Astrocyte (in vitro differentiated cells and primary cell): Measurements from ENCODE around the gene UBE2D2. TPM values are rescaled to one million over a fixed set of nuclear protein-coding genes. Genes with fewer than 3 reads are reported as not detected.

ENCODE experiments used
- DNase-seq: peaks from one replicate; pipeline ENCODE4 v3.0.0-alpha.2; 2010; ENCODE audit warnings: low read depth
- FAIRE-seq: peaks from 2 replicates; lab custom pipeline; 2011; peaks lifted over from hg19 to GRCh38; lab: Jason Lieb, UNC
- H2AFZ ChIP-seq: 2 replicates; pipeline ENCODE4 v1.6.0; 2012; ENCODE audit warnings: low read depth, low read length, inconsistent platforms
- H3K27ac ChIP-seq: 2 replicates; pipeline ENCODE4 v1.5.1; 2011; ENCODE audit warnings: low read depth, low read length, inconsistent platforms
- H3K27me3 ChIP-seq: 2 replicates; pipeline ENCODE4 v1.6.0; 2011; ENCODE audit warnings: low read length, inconsistent platforms; ENCODE audit not compliant: insufficient read depth
- H3K36me3 ChIP-seq: 2 replicates; pipeline ENCODE4 v1.5.1; 2011; ENCODE audit warnings: low read length, inconsistent platforms; ENCODE audit not compliant: insufficient read depth
- H3K4me1 ChIP-seq: 2 replicates; pipeline ENCODE4 v1.5.1; 2011; ENCODE audit warnings: low read length, inconsistent platforms; ENCODE audit not compliant: insufficient read depth
- H3K4me2 ChIP-seq: 2 replicates; pipeline ENCODE4 v1.6.0; 2012; ENCODE audit warnings: low read length, inconsistent platforms
- H3K4me3 ChIP-seq: 2 replicates; pipeline ENCODE4 v1.5.1; 2011; ENCODE audit warnings: low read depth, mild to moderate bottlenecking, low read length, inconsistent platforms; ENCODE audit not compliant: insufficient read depth
- H3K79me2 ChIP-seq: 2 replicates; pipeline ENCODE4 v1.6.0; 2012; ENCODE audit warnings: mild to moderate bottlenecking, low read length, inconsistent platforms; ENCODE audit not compliant: insufficient read depth
- H3K9ac ChIP-seq: 2 replicates; pipeline ENCODE4 v1.6.0; 2012; ENCODE audit warnings: mild to moderate bottlenecking, low read length, inconsistent platforms
- H3K9me3 ChIP-seq: 2 replicates; pipeline ENCODE4 v1.5.1; 2012; ENCODE audit warnings: low read depth, mild to moderate bottlenecking, low read length, inconsistent platforms; ENCODE audit not compliant: insufficient read depth
- H4K20me1 ChIP-seq: 2 replicates; pipeline ENCODE4 v1.6.0; 2012; ENCODE audit warnings: low read length, inconsistent platforms; ENCODE audit not compliant: insufficient read depth
- H3K27ac Mint-ChIP-seq: one replicate; pipeline ENCODE4 v1.8.0; 2021; ENCODE audit warnings: mild to moderate bottlenecking, mixed read lengths; ENCODE audit not compliant: unreplicated experiment
- H3K27me3 Mint-ChIP-seq: one replicate; pipeline ENCODE4 v1.8.0; 2021; ENCODE audit warnings: low read depth, mixed read lengths; ENCODE audit not compliant: unreplicated experiment
- H3K36me3 Mint-ChIP-seq: one replicate; pipeline ENCODE4 v1.8.0; 2021; ENCODE audit warnings: low read depth, mixed read lengths; ENCODE audit not compliant: unreplicated experiment
- H3K4me1 Mint-ChIP-seq: one replicate; pipeline ENCODE4 v1.8.0; 2021; ENCODE audit warnings: low read depth, mixed read lengths; ENCODE audit not compliant: unreplicated experiment
- H3K4me3 Mint-ChIP-seq: one replicate; pipeline ENCODE4 v1.8.0; 2021; ENCODE audit warnings: mild to moderate bottlenecking, moderate library complexity, mixed read lengths; ENCODE audit not compliant: unreplicated experiment
- H3K9me3 Mint-ChIP-seq: one replicate; pipeline ENCODE4 v1.8.0; 2021; ENCODE audit warnings: mild to moderate bottlenecking, mixed read lengths; ENCODE audit not compliant: unreplicated experiment
- CTCF ChIP-seq: IDR thresholded peaks from 2 replicates; pipeline ENCODE4 v1.5.1; 2011; ENCODE audit warnings: low read depth, mild to moderate bottlenecking, inconsistent platforms, low read length, moderate library complexity; ENCODE audit not compliant: insufficient read depth
- EZH2 ChIP-seq: IDR thresholded peaks from 2 replicates; pipeline ENCODE4 v1.6.1; 2012; ENCODE audit warnings: mild to moderate bottlenecking, low read length, inconsistent platforms; ENCODE audit not compliant: insufficient read depth
- total RNA-seq: library from RNA; stranded (reverse); gene quantifications from 2 replicates; pipeline ENCODE4 v1.2.1, GENCODE V29; 2021

UBE2D2 gene
- total RNA-seq, 1 donor from 2014 or later = 169 TPM

DNA sequence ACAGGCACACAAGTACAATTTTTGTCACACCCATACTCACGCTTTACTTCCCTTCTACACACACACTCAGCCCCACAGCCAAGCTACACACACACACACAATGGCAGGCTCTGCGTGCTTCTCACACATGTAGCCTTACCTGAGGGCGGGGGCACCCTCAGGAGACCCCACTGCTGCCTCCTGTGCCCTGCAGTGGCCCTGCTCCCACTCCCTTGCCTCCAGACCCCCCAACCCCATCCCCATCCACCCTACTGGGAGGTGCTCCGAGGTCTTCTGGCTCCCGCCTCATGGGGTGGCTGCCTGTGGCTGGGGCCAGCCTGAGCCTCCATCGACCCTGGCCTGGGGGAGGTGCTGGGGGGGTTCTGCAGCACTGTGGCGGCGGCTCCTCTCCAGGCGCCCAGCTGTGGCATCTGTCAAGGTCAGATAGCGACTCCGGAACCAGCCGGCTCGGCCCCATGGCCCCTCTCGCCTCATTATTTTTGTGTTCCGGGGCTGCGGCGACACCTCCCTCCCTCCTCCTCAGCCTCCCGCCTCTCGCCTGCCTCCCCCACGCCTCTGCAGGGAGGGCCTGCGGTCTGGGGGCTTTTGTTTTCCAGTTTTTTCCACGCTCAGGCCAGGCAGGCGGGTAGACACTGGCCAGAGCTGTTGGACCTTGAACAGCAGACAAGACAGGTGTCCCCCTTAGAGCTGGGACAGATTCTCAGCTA, 108.7 kb downstream of the UBE2D2 start:
- Mint-ChIP-seq H3K36me3 (peaks cover 8% of the 10 kb centered on the region), H3K4me3 (peak overlapping the region; percentile 65), H3K27ac (peak overlapping the region; percentile 77), H3K9me3 (no peaks in the 10 kb centered on the region), H3K27me3 (no peaks in the 10 kb centered on the region), H3K4me1 (peaks cover 59% of the 10 kb centered on the region)
- Histone ChIP-seq H3K9me3 (no peaks in the 10 kb centered on the region), H4K20me1 (peaks cover 77% of the 10 kb centered on the region), H2AFZ (no peak overlapping the region), H3K27ac (peak overlapping the region; percentile 59), H3K27me3 (no peaks in the 10 kb centered on the region), H3K4me3 (no peak overlapping the region), H3K4me1 (peaks cover 75% of the 10 kb centered on the region), H3K4me2 (peak overlapping the region; percentile 82), H3K9ac (peak overlapping the region; percentile 82), H3K36me3 (no peaks in the 10 kb centered on the region), H3K79me2 (peaks cover 99% of the 10 kb centered on the region)
- TF ChIP-seq EZH2 = no peak
- no peak for TF ChIP-seq CTCF
- DNase-seq = no peak
- no peak for FAIRE-seq

DNA sequence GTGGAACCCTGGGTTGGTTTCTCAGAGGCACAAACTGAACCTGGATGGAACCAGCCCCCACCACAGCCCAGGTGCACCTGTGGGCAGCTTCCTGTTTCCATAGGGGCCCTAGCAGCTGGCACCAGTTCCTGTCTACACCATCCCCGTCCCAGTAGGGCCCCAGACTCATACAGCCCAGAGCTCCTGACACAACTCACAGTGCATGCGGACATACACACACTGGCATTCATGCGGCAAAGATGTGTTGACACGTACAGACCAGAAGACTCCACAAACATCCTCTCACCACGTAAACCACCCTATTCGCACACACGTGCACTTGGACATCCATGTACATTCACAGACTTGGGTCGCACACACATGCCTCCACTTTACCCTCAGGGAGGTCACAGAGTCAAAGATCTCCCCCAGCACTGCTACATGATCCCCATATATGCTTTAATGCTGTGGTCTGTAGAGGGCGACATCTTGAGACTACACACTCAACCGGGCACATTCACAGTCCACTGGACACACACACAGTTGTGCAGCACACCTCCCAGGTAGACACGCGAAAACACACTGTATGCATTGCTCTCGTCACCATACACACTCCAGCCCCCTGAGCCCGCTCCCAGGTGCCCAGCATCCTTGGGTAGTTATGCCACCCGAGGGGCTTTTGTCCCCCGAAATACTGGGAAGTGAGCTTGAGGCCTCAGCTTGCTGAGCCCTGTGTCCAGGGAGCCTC, 109.4 kb downstream of the UBE2D2 start:
- H4K20me1 ChIP-seq = peaks cover 77% of the 10 kb centered on the region
- Mint-ChIP-seq H3K27me3 (no peaks in the 10 kb centered on the region), H3K27ac (peak overlapping the region; percentile 77), H3K4me1 (peaks cover 65% of the 10 kb centered on the region), H3K9me3 (no peaks in the 10 kb centered on the region), H3K36me3 (peaks cover 8% of the 10 kb centered on the region), H3K4me3 (peak overlapping the region; percentile 65)
- no peak overlapping the region for H2AFZ ChIP-seq
- peak; percentile 36 for TF ChIP-seq CTCF
- no peak for TF ChIP-seq EZH2
- H3K4me2 ChIP-seq = peak overlapping the region; percentile 82
- DNase-seq (peak; percentile 68), FAIRE-seq (no peak)
- peaks cover 76% of the 10 kb centered on the region for H3K4me1 ChIP-seq
- no peaks in the 10 kb centered on the region for H3K36me3 ChIP-seq
- H3K27me3 ChIP-seq = no peaks in the 10 kb centered on the region
- peak overlapping the region; percentile 59 for H3K27ac ChIP-seq
- H3K79me2 ChIP-seq = peaks cover 99% of the 10 kb centered on the region
- no peaks in the 10 kb centered on the region for H3K9me3 ChIP-seq
- peak overlapping the region; percentile 82 for H3K9ac ChIP-seq
- no peak overlapping the region for H3K4me3 ChIP-seq
